HG02981 (cell line): ENCODE measurements around the gene CUL4A.
"Not testable (repeated sequence)": the region's sequence is repeated elsewhere in the genome, so short reads cannot be mapped to it uniquely, and the experiment has no call there.

Source experiments
- ATAC-seq: cut with Tn5 transposase; IDR thresholded peaks from one replicate; pipeline ENCODE4 v1.9.1; 2021; ENCODE audit warnings: mild to moderate bottlenecking, moderate library complexity; ENCODE audit not compliant: unreplicated experiment

CUL4A gene

DNA sequence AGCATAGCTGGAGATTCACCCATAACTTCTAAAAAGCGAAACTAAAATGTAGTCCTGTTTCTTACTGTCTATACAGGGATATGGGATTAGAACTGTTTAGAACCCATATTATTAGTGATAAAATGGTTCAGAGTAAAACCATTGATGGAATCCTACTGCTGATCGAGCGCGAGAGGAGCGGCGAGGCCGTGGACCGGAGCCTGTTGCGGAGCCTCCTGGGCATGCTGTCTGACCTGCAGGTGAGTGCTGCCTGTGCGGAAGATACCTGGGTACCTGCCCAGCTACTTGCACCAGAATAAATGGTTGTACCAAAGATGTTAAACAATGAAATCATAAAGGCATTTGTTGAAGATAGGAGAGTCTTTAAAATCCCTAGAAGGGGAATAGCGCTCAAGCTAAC lies 23.7 kb downstream of the CUL4A start:
- no peak for ATAC-seq

DNA sequence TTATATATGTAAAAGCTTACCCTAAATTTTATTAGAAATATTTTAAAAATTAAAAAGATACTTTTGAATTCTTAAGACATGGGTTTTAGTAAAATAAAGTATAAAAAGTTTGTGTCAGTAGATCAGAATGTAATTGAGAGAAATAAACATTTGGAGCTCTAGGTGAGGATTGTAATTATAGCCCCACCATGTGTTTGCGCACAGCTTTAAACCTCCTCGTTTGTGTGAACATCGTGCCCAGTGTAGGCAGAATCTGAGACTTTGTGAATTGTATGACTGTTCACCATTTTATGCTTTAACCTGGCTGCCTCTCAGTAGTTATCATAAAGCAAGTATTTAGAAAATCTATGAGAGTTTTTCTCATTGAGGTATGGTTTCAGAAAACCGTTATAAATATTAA lies 29.1 kb downstream of the CUL4A start:
- ATAC-seq: no peak

DNA sequence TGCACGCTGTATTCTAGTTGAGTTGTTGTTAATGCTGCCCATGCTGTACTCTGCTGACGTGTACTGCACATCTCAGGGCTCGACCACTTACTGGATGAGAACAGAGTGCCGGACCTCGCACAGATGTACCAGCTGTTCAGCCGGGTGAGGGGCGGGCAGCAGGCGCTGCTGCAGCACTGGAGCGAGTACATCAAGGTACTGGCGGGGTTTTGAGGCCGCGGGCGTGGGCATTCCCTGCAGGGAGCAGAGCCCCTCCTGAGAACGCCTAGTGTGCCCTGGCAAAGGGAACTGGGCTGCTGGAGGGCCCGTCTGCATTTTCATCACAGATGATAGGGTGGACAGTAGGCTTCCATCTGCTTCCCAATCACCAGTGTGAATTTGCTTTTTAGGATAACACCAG lies 29.9 kb downstream of the CUL4A start:
- no peak for ATAC-seq

DNA sequence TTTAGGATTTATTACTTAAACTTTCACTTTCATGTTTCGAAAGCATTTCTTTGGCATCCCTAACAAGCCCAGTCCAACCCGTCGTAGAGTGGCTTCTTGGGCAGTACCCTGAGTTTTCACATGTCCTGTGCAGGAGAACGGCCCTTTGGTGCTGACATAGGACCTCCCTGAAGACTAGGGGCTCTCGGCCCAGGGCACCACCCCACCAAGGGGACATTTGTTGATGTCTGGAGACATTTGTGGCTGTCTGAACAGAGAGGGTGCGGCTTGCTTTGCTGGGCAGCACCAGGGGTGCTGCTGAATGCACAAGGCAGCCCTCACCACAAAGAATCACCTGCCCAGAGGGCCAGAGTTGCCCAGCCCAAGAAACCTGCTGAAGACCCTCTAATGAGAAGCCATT lies 30.6 kb downstream of the CUL4A start:
- ATAC-seq: no peak

DNA sequence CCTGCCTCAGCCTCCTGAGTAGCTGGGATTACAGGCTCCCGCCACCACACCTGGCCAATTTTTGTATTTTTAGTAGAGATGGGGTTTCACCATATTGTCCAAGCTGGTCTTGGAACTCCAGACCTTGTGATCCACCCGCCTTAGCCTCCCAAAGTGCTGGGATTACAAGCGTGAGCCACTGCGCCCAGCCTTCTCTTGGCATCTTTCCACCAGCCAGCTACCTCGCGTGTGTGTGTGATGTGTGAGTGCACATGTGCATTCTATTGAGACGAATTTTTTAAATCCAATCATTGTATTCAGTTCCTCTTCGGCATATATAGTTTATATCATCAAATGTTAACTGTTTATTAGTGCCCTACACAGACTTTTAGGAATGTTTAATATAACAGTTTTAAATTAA lies 32.2 kb downstream of the CUL4A start:
- ATAC-seq: not testable (repeated sequence)

DNA sequence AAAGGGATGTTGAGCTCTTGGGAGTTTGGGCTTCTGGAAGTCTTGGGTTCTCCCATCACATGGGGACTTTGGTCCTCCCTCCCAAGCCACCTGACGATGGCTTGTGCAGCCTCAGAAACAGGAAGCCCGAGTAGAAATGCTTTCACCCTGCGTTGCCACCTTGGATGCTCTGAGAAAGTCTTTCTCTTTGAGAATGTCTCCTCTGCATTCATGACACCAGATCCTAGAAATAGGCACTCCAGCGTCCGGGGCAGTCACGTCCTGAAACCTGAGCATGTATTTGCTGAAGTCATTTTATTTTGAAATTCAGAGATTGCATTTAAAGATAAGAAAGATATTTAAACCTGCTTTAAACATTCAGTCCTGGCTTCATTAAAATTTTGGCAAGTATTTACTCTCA lies 34.4 kb downstream of the CUL4A start:
- ATAC-seq: no peak

DNA sequence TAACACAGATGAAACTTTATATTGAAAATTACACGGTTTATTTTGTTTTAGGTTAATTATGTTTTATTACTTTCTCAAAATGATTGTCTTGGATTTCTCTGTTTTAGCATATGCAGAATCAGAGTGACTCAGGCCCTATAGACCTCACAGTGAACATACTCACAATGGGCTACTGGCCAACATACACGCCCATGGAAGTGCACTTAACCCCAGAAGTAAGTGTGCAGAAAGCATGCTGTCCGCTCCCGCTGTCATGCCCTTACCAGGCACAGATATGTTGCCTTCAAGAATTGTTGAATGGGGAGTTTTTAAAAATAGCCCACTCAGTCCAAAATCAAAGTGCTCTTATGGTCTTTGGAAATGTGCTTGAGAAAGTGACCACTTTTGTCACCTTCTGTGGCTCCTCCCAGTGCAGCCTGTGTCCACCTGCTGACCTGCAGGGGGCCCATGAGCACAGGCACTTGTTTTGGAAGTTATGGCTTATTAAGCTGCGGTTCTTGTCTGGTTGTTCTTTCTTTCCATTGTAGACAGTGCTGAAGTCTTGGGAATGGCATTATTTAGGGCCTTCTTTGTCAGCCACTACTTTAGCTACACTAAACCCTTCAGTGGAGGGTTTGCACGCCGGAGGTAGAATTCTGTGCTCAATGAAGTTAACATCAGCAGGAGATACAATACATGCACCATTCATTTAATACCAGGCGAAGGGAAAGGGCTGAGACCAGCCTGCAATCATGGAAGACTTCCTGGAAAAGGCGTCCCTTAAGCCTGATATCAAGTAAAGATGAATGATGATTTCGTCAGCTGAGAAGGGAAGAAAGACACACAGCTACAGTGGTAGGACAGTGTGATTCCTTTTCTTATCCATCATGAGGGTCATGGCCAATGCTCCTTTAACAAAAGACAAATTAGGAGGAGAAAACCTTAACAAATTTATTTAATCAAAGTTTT lies 36.7 kb downstream of the CUL4A start:
- no peak for ATAC-seq

DNA sequence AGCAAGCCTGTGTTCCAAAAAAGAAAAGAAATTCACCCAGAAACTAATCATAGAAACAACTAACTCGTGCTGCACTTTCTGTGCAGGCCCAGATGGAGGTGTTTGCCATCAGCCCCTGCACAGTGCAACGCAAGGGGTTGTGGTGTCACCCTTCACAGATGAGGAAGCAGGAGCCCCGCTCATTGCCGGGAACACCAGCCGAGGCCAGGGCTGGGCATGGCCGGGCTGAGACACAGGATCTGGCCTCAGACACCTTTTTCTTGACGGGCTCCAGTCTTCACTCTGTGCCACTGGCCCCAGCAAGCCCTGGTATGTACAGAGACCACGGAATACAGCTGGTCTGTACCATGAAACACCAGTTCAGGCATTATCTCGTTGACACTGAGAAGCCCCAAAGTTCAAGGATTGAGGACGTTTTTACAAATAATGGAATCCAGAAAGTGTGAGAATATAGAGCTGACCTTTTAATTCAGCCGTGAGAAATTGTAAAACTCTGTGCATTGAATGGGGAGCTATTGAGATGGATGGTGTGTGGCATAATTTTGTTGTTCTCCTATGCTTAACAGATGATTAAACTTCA lies 43.2 kb downstream of the CUL4A start:
- ATAC-seq: no peak

DNA sequence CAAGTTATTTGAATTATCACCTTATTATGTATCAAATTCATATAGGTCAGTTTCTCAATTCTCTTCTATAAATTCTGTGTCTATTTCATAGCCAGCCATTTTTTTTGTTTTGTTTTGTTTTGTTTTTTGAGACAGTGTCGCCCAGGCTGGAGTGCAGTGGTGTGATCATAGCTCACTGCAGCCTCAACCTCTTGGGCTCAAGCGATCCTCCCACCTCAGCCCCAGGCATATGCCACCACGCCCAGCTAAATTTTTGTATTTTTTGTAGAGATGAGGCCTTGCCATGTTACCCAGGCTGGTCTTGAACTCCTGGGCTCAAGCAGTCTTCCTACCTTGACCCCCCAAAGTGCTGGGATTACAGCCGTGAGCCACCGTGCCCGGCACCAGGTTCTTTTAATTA lies 48.5 kb downstream of the CUL4A start:
- not testable (repeated sequence) for ATAC-seq

DNA sequence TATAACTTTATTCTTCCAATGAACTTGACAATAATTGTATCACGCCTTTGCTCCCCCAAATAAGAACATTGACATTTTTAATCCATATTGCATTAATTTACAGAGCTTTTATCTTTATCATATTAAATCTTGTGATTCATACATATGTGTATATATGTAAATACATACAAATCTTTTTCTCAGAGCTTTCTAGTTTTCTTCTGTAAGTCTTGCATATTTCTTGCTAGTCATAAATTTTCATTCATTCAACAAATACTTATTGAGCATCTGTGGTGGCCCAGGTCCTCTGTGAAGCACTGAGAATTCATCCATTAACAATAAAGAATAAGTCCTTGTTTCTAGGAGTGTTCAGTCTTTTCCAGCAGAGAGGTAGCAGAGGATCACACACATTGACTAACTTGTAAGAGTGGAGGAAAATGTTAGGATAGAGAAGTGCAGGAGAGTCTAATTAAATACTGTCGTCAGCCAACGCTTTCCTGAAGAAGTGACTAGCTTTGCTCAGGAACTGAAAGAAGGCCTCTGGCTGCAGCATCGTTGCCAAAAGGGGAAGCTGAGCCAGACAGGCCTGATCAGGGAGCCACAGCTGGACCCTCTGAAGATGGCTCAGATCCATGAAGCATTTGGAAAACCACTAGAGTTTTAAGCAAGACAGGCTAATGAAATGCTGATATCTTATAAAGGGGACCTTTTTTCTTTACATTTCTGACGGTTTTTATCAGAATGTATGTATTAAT lies 49.1 kb downstream of the CUL4A start:
- ATAC-seq: no peak

DNA sequence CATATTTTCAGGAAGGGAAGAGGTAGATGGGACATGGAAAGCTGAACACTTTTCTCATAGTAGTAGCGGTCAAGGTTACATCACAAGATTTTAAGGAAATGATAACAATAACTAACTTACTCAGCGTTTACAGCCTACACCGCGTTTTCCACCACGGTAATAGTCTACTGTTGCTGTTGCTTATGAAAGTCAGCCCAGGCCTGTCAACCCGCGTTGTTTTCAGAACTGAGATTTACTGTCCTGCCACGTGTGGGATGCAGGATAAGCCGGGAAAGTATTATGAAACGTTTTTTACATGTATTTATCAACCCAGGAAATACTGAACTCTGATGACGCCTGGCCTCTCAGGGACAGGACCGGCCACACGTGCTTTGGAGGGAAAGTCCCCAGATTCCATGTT lies 51.6 kb downstream of the CUL4A start:
- no peak for ATAC-seq

DNA sequence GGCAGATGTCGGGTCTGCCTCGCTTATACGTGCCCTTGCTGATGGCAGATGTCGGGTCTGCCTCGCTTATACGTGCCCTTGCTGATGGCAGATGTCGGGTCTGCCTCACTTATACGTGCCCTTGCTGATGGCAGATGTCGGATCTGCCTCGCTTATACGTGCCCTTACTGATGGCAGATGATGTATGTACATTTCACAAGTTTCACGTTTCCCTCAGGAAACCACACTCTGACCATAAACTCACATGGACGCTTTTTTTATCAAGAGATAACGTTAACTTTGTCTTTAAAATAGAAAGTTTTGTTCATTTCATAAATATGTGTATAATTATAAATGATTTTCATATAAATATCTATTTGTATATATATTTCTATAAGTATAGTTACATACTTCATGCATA lies 53.6 kb downstream of the CUL4A start:
- ATAC-seq: not testable (repeated sequence)

DNA sequence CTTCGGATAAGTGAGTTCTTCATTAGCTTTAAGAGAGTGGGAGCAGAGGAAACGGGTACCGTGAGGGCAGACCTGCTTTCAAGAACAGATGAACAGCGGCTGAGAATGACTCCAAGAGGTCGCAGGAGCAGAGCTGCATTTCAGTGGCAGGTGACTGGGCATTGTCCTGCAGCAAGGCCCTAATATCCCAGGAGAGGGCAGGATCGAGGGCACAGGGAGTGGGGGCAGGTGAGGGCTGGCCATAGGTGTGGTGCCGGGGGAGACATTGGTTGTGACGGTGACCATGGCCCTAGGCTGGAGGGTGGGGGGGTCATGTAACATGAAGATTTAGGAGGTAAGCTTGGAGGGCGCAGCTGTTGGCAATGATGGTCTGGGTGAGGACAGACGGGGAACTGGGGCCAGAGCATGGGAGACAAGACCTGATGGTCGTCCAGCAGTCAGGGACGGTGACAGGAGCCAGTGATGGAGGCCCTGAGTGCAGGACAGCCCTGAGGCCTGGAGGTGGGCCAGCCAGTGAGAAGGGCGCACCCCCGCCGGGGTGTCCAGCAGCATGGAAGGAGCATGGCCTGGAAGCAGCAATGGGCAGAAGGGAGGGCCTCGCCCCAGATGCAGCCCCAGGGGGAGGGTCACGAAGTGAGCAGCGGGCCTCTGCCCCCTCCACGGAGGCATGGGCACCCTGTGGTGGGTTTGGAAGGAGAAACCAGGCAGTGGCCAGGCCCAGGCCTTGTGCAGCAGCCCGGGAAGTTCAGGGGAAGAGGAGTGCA lies 58.4 kb downstream of the CUL4A start:
- ATAC-seq: no peak

DNA sequence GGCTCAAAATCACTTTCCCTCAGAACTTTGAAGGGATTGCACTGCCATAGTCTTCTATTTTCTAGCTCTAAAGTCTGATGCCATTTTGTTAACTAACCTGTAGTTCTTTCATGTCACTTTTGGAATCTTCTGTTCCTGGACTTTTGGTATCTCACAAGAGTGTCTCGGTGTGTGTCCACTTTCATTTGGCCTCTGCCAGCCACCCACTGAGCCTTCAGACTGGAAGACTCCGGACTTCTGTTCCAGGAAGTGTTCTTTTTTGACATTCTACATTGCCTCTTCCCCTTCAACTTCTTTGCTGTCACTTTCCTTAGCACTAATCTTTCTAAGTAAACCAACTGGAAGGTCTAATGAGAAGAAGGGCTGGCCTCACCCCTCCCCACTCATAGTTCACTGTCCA lies 62.6 kb downstream of the CUL4A start:
- ATAC-seq: no peak

DNA sequence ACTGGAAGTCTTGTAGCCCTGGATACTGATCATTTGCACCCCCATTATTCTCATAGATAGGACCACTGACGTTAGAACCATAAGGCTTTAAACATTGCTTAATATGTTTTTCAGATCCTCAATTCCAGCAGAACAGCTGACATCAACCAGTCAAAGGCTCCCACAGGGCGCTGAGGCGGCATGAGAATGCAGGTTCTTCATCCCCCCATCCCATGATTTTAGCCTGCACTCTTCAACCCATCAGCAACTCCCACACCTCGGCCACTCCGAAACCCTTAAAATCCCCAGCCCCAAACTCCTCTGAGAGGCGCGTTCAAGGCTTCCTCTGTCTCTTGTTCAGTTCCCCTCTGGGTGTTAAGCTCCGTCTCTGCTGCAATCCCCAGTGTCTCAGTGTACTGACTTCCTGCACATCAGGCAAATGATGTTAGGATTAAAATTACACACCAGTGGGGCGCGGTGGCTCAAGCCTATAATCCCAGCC lies 63.3 kb downstream of the CUL4A start:
- ATAC-seq: no peak

DNA sequence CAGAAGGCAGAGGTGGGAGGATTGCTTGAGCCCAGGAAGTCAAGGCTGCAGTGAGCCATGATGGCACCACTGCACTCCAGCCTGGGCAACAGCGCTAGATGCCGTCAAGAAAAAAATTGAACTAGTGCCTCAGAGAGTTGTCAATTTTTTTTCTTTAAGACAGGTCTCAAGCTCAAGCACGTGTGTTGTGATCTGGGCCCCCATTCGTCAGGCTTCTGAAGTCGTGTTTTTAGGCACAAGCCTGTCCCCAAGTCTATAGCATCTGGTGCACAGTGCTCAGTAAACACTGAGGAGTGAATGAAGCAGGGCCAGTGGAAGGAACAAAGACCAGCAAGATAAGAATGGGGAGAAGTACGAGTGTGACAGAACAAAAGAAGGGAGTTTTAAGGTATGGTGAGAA lies 63.9 kb downstream of the CUL4A start:
- ATAC-seq: no peak

DNA sequence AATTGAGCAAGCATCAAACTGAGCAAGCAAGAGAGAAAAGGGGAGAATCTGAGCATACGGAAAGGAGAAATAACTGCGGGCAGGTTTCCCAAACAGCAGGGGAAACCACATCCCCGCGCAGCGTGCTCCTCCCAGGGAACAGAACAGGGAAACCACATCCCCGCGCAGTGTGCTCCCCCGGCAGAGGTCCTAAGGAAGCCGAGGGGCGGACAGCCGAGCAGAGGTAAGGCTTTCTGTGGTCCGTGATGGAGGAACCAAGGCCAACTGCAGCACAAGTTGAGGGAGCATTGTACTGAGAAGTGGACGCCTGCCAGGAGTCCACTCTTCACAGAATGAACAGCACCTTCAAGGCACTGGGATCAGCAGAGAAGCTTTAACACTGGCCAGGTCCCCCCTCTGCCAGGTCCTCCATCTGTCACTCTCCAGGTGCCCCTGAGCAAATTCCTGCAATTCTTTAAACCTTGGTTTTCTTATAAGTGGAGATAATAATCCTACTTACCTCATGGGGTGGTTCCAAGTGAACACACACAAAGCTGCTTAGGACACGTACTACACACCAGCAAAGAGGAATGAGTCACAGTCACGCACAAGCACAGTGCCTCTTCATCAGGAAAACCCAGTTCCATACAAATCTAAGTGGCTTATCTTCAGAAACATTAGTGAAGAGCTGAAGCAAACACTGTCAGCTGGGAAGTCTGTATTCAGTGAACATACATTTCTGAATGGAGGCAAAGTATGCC lies 64.6 kb downstream of the CUL4A start:
- no peak for ATAC-seq

DNA sequence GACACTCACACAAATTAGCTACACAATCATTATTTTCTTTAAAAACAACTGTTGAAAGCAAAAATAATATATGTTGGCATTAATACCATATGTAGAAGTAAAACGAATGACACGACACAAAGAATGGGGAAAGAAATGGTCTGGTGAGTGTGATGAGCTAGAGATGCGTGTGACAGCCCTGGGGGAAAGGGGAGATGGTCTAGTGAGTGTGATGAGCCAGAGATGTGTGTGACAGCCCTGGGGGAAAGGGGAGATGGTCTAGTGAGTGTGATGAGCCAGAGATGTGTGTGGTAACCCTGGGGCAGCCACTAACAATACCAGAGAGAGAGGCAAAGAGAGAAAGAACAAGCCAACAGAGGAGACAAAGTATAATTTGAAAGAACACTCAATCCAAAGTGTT lies 65.3 kb downstream of the CUL4A start:
- no peak for ATAC-seq

DNA sequence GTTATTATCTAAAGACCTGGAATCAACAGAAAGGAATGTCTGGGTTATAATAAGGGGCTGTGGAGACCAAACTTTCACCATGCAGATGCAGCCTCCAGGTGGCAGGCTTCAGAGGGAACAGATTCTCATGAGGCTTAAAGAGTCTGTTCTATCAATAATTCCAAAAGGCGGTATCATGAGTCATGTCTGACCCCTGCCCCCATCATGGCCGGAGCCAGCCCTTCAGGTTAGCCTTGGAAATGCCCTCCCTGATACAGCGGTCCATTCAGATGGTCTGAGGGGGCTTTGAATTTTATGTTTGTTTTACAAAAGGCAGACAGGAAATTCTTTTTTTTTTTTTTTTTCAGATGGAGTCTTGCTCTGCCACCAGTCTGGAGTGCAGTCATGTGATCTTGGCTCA lies 66.0 kb downstream of the CUL4A start:
- ATAC-seq: peak; percentile 69

DNA sequence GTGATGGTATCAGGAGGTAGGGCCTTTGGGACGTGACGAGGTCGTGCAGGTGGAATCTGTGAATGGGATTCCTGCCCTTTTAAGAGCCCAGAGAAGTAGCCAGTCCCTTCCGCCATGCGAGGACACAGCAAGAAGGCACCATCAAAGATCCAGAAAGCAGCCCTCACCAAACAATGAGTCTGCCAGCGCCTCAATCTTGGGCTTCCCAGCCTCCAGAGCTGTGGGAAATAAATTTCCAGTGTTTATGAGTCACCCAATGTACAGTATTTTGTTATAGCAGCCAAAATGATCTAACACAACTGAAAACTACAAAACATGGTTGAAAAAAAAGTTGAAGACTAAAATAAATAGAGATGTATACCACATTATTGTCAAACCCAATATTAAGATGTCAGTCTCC lies 70.7 kb downstream of the CUL4A start:
- no peak for ATAC-seq
